Caco-2 (cell line): Measurements from ENCODE around the gene CD82. TPM values are rescaled to one million over a fixed set of nuclear protein-coding genes. Genes with fewer than 3 reads are reported as not detected.

Experiments
- BruUV-seq: library from RNA; stranded (reverse); fragments of 400-500 nt; replicated peaks from 2 replicates; lab custom pipeline; 2021; lab: Mats Ljungman, UMichigan
- CTCF ChIA-PET: fragments of 300-600 bp; sonication (Branson Sonifier 250); formaldehyde crosslinking; loops from one replicate; lab custom pipeline; 2022; ENCODE audit warnings: antibody characterized with exemption; lab: Charles Lee
- POLR2A ChIA-PET: fragments of 300-600 bp; sonication (Branson Sonifier 250); formaldehyde crosslinking; loops from one replicate; lab custom pipeline; 2022; ENCODE audit warnings: antibody characterized with exemption; lab: Charles Lee
- DNase-seq, 2 experiments: peaks; one replicate each; pipeline versions ENCODE4 v3.0.0 to v3.0.0-alpha.2; 2020 to 2022
- H3K27me3 ChIP-seq: replicated peaks from 2 replicates; pipeline ENCODE4 v1.6.0; 2011; ENCODE audit warnings: low read length; ENCODE audit not compliant: control insufficient read depth, insufficient read depth
- H3K36me3 ChIP-seq: 2 replicates; pipeline ENCODE4 v1.5.1; 2011; ENCODE audit warnings: low read length; ENCODE audit not compliant: control insufficient read depth, insufficient read depth
- H3K4me1 ChIP-seq: fragments of 250-450 bp; sonication (Bioruptor Pico); 2 replicates; pipeline ENCODE4 v1.5.1; 2020; ENCODE audit warnings: mild to moderate bottlenecking
- H3K4me3 ChIP-seq: 2 replicates; pipeline ENCODE4 v1.5.1; 2011; ENCODE audit warnings: low read depth, mild to moderate bottlenecking, control low read depth, low read length
- H3K9me3 ChIP-seq: fragments of 250-450 bp; sonication (Bioruptor Pico); 2 replicates; pipeline ENCODE4 v1.5.1; 2020; ENCODE audit warnings: mild to moderate bottlenecking, moderate library complexity
- H3K27ac Mint-ChIP-seq: one replicate; pipeline ENCODE4 v1.8.0; 2022; ENCODE audit warnings: mixed read lengths; ENCODE audit not compliant: unreplicated experiment
- H3K27me3 Mint-ChIP-seq: one replicate; pipeline ENCODE4 v1.8.0; 2022; ENCODE audit warnings: mixed read lengths; ENCODE audit not compliant: insufficient read depth, unreplicated experiment
- H3K36me3 Mint-ChIP-seq: one replicate; pipeline ENCODE4 v1.8.0; 2022; ENCODE audit warnings: mild to moderate bottlenecking, mixed read lengths; ENCODE audit not compliant: insufficient read depth, unreplicated experiment
- H3K4me1 Mint-ChIP-seq: one replicate; pipeline ENCODE4 v1.8.0; 2022; ENCODE audit warnings: low read depth, mixed read lengths; ENCODE audit not compliant: unreplicated experiment
- H3K4me3 Mint-ChIP-seq: one replicate; pipeline ENCODE4 v1.8.0; 2022; ENCODE audit warnings: mild to moderate bottlenecking, moderate library complexity, mixed read lengths; ENCODE audit not compliant: unreplicated experiment
- H3K9me3 Mint-ChIP-seq: one replicate; pipeline ENCODE4 v1.8.0; 2022; ENCODE audit warnings: mixed read lengths; ENCODE audit not compliant: unreplicated experiment
- intact Hi-C: fragments of 100-400 bp; cut with micrococcal nuclease; formaldehyde crosslinking; loops from one replicate; pipeline ENCODE4 v1.10.0; 2022; ENCODE audit not compliant: unreplicated experiment
- total RNA-seq: library from RNA; stranded (reverse); gene quantifications from 2 replicates; pipeline ENCODE4 v1.2.3, GENCODE V29; 2022
- TF ChIP-seq, protein P1 (sequence below), 2 experiments: fragments of 200-600 bp in 1 of 2; IDR thresholded peaks; 1 replicate in 1 of 2; 2 replicates in 1 of 2; pipeline versions ENCODE4 v1.5.1 to v1.8.0; 2011 to 2022; ENCODE audit warnings: antibody characterized with exemption in 1 of 2, control low read depth in 1 of 2, inconsistent platforms in 1 of 2, low read depth in 1 of 2, low read length in 1 of 2, mild to moderate bottlenecking in 1 of 2, moderate library complexity in 1 of 2; ENCODE audit not compliant: insufficient read depth in 1 of 2, severe bottlenecking in 1 of 2, unreplicated experiment in 1 of 2

The CD82 gene
- total RNA-seq, 1 experiment from 2014 or later, result 4.3 TPM

- Histone ChIP-seq H3K4me1 (0 out of 2 replicates have a peak, but pooled peaks cover 4% of the 10 kb centered on the region), H3K9me3 (peaks cover 11% of the 10 kb centered on the region), H3K36me3 (no peaks in the 10 kb centered on the region), H3K4me3 (no peak overlapping the region), H3K27me3 (no peaks in the 10 kb centered on the region)
- Mint-ChIP-seq H3K9me3 (peaks cover 12% of the 10 kb centered on the region), H3K27ac (no peak overlapping the region), H3K36me3 (no peaks in the 10 kb centered on the region), H3K4me3 (no peak overlapping the region), H3K4me1 (no peaks in the 10 kb centered on the region), H3K27me3 (peaks cover 3% of the 10 kb centered on the region)
- CTCF ChIA-PET, result no interaction called here
- no peak for DNase-seq
- intact Hi-C loops, result no loop called here
- no TSS peak for BruUV-seq
- TF ChIP-seq, protein P1, sequence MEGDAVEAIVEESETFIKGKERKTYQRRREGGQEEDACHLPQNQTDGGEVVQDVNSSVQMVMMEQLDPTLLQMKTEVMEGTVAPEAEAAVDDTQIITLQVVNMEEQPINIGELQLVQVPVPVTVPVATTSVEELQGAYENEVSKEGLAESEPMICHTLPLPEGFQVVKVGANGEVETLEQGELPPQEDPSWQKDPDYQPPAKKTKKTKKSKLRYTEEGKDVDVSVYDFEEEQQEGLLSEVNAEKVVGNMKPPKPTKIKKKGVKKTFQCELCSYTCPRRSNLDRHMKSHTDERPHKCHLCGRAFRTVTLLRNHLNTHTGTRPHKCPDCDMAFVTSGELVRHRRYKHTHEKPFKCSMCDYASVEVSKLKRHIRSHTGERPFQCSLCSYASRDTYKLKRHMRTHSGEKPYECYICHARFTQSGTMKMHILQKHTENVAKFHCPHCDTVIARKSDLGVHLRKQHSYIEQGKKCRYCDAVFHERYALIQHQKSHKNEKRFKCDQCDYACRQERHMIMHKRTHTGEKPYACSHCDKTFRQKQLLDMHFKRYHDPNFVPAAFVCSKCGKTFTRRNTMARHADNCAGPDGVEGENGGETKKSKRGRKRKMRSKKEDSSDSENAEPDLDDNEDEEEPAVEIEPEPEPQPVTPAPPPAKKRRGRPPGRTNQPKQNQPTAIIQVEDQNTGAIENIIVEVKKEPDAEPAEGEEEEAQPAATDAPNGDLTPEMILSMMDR (IDR thresholded peaks at IDR 0.05; ENCODE audit: insufficient read depth in 1 of 2, low read depth in 1 of 2, low read length in 1 of 2, severe bottlenecking in 1 of 2, unreplicated experiment in 1 of 2), result no peak
- POLR2A ChIA-PET, result no interaction called here
Measured at GRCh38 chr11:44648109-44648508, 82.6 kb downstream of the CD82 start.

DNA sequence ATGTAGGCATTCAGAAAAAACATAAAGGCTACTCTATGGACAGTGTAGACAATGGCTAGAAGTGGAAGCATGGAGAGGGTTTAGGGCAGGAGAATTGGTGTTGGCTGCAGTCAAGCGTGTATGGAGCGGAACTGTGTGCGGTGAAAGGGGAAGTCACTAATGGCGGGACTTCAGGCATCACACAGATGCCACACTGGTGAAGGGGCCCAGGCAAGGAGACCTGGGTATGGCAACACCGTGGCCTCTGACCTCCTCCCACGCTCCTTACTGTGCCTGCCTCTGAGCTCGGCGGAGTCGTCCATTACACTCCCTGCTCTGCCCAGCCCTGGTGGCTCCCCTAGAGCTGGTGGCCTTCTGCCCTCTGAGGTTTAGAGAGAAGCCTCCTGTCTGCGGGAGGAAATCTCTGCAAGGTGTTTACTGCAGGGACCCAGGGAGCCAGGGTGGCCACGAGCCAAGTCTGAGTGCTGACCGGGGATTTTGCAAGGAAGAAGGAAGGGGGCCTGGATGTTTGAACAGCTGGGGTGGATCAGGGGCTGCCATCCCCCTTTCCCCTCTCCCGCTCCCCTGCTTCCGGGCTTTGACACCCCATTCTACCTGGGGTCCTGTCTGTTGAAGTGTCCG is 86.2 kb downstream of the CD82 start:
- no TSS peak for BruUV-seq
- ChIA-PET POLR2A (no interaction called here), CTCF (no interaction called here)
- H3K4me1 ChIP-seq, result 0 out of 2 replicates have a peak, but pooled peaks cover 4% of the 10 kb centered on the region
- no peaks in the 10 kb centered on the region for H3K4me1 Mint-ChIP-seq
- no peak overlapping the region for H3K4me3 Mint-ChIP-seq
- H3K27me3 ChIP-seq, result no peaks in the 10 kb centered on the region
- peaks cover 5% of the 10 kb centered on the region for H3K27me3 Mint-ChIP-seq
- H3K36me3 ChIP-seq, result no peaks in the 10 kb centered on the region
- H3K9me3 Mint-ChIP-seq, result no peaks in the 10 kb centered on the region
- no peaks in the 10 kb centered on the region for H3K36me3 Mint-ChIP-seq
- no peaks in the 10 kb centered on the region for H3K9me3 ChIP-seq
- no peak for DNase-seq
- intact Hi-C loops, result no loop called here
- no peak overlapping the region for H3K4me3 ChIP-seq
- TF ChIP-seq, protein P1 (IDR thresholded peaks at IDR 0.05; ENCODE audit: insufficient read depth in 1 of 2, low read depth in 1 of 2, low read length in 1 of 2, severe bottlenecking in 1 of 2, unreplicated experiment in 1 of 2), result no peak
- H3K27ac Mint-ChIP-seq, result no peak overlapping the region

DNA sequence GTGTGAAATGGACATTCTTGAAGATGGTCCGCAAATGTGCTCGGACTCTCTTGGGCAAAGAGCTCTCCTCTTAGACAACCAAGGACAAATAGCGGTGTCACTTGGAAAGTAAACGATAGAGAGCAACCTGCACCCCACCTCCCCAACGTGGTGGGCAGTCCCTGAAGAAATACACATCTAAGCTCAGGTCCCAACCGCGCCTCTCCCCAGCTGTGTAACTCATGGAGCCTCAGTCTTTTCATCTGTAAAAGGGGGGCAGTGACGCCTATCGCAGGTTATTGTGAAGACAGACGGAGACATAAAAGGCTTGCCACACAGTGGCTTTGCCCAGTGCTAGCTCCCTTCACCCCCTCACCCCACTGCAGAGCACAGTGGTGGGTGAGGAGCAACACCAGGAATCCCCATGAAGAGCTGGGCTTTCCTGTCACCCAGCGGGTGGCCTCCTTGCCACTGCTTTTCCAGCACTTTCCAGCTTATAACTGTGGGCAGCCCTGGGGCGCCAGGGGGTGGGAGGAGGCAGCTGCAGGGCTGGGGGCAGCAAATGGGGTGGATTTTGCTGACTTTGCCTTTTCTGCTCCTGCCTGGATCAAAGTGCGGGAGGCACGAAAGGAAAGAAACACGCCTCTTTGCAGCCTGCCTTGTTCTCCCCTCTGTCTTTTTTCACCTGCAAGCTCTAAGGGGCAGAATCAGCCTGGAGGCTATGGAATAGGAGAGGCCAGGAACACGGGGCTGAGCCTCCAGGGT is 87.6 kb downstream of the CD82 start:
- Histone ChIP-seq H3K9me3 (no peaks in the 10 kb centered on the region), H3K4me3 (no peak overlapping the region), H3K27me3 (no peaks in the 10 kb centered on the region), H3K36me3 (no peaks in the 10 kb centered on the region), H3K4me1 (0 out of 2 replicates have a peak, but pooled peaks cover 4% of the 10 kb centered on the region)
- ChIA-PET POLR2A (no interaction called here), CTCF (no interaction called here)
- H3K4me1 Mint-ChIP-seq, result no peaks in the 10 kb centered on the region
- H3K27ac Mint-ChIP-seq, result no peak overlapping the region
- H3K4me3 Mint-ChIP-seq, result no peak overlapping the region
- H3K36me3 Mint-ChIP-seq, result no peaks in the 10 kb centered on the region
- DNase-seq, result no peak
- TF ChIP-seq, protein P1 (IDR thresholded peaks at IDR 0.05; ENCODE audit: insufficient read depth in 1 of 2, low read depth in 1 of 2, low read length in 1 of 2, severe bottlenecking in 1 of 2, unreplicated experiment in 1 of 2), result no peak
- intact Hi-C loops, result no loop called here
- no TSS peak for BruUV-seq
- peaks cover 5% of the 10 kb centered on the region for H3K27me3 Mint-ChIP-seq
- no peaks in the 10 kb centered on the region for H3K9me3 Mint-ChIP-seq
